ENCODE data around the gene RALA. TPM values are rescaled to one million over a fixed set of nuclear protein-coding genes. Genes with fewer than 3 reads are reported as not detected.

RALA gene
- total RNA-seq, 1 donor from 2014 or later, result 38.8 TPM

- no peak overlapping the region for H3K27ac Mint-ChIP-seq
These were observed 6.4 kb upstream of the RALA start for GRCh38 chr7:39617005-39617404.

GRCh38 chr7:39618868-39619267, 4.5 kb upstream of the RALA start:
- no peak for DNase-seq (ENCODE audit: low spot score)
- intact Hi-C loops (cut with micrococcal nuclease), result no loop called here
- Mint-ChIP-seq H3K4me3 (no peak overlapping the region), H3K9me3 (no peaks in the 10 kb centered on the region), H3K27me3 (ENCODE audit: insufficient read depth) (peaks cover 16% of the 10 kb centered on the region), H3K27ac (no peak overlapping the region), H3K36me3 (ENCODE audit: low read depth) (peaks cover 7% of the 10 kb centered on the region), H3K4me1 (ENCODE audit: low read depth) (peaks cover 11% of the 10 kb centered on the region)

More at GRCh38 chr7:39617005-39617404, 6.4 kb upstream of the RALA start:
- Mint-ChIP-seq H3K4me1 (ENCODE audit: low read depth) (peaks cover 4% of the 10 kb centered on the region), H3K36me3 (ENCODE audit: low read depth) (peaks cover 2% of the 10 kb centered on the region), H3K27me3 (ENCODE audit: insufficient read depth) (peaks cover 18% of the 10 kb centered on the region), H3K9me3 (no peaks in the 10 kb centered on the region), H3K4me3 (no peak overlapping the region)
- DNase-seq (ENCODE audit: low spot score), result no peak
- intact Hi-C loops (cut with micrococcal nuclease), result no loop called here

- Mint-ChIP-seq H3K36me3 (ENCODE audit: low read depth) (peaks cover 11% of the 10 kb centered on the region), H3K4me3 (no peak overlapping the region), H3K9me3 (no peaks in the 10 kb centered on the region), H3K27ac (no peak overlapping the region), H3K4me1 (ENCODE audit: low read depth) (peaks cover 25% of the 10 kb centered on the region), H3K27me3 (ENCODE audit: insufficient read depth) (peaks cover 16% of the 10 kb centered on the region)
- DNase-seq (ENCODE audit: low spot score), result no peak
- intact Hi-C loops (cut with micrococcal nuclease), result no loop called here
These were observed 2.9 kb upstream of the RALA start for GRCh38 chr7:39620486-39620885.

GRCh38 chr7:39621261-39621660, 2.1 kb upstream of the RALA start:
- Mint-ChIP-seq H3K27ac (no peak overlapping the region), H3K9me3 (no peaks in the 10 kb centered on the region), H3K4me1 (ENCODE audit: low read depth) (peaks cover 32% of the 10 kb centered on the region), H3K4me3 (no peak overlapping the region), H3K27me3 (ENCODE audit: insufficient read depth) (peaks cover 12% of the 10 kb centered on the region), H3K36me3 (ENCODE audit: low read depth) (peaks cover 13% of the 10 kb centered on the region)
- intact Hi-C loops (cut with micrococcal nuclease), result no loop called here
- no peak for DNase-seq (ENCODE audit: low spot score)

- Mint-ChIP-seq H3K4me1 (ENCODE audit: low read depth) (peaks cover 39% of the 10 kb centered on the region), H3K4me3 (peak overlapping the region; percentile 88), H3K36me3 (ENCODE audit: low read depth) (peaks cover 13% of the 10 kb centered on the region), H3K27ac (peak overlapping the region; percentile 85), H3K9me3 (no peaks in the 10 kb centered on the region), H3K27me3 (ENCODE audit: insufficient read depth) (peaks cover 9% of the 10 kb centered on the region)
- intact Hi-C loops (cut with micrococcal nuclease), result loop anchor here (2.0 kb wide), 1 partner anchor 13 kb away; no protein-coding TSS in a partner anchor
- DNase-seq (ENCODE audit: low spot score), result no peak
These were observed 1.5 kb upstream of the RALA start for GRCh38 chr7:39621784-39622411.

GRCh38 chr7:39622609-39623008, 763 bp upstream of the RALA start:
- H3K36me3 Mint-ChIP-seq (ENCODE audit: low read depth), result peaks cover 13% of the 10 kb centered on the region
- H3K9me3 Mint-ChIP-seq, result no peaks in the 10 kb centered on the region

DNA sequence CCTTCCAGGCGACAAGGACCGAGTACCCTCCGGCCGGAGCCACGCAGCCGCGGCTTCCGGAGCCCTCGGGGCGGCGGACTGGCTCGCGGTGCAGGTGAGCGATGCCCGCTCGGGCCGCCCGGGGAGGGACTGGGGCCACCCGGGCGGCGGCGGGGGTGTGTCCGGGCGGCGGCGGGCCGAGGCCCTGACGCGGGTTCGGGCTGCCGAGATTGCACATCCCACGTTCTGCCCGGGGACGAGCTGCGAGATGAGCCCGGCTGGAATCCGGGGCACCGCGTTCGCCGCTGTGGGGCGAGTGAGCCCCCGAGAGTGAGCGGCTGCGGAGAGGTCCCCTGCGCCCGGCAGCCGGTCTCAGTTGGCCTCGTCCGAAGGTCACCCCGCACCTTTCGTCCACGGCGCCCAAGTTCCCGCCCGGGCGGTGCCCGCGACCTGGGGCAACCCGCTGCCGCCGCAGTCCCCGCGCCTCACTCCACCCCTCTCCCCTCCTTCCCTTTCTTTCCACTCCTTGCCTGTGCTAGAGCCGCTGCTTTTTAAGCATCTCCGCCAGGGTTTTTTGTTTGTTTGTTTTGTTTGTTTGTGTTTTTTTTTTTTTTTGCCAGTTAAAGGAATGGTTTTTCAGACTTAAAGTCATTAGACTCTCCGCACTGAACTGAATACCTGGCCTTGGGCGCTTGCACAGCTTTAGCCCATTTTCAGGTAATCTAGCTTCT, 515 bp downstream of the RALA start:
- peak overlapping the region; percentile 97 for H3K27ac Mint-ChIP-seq
- H3K4me1 Mint-ChIP-seq (ENCODE audit: low read depth), result peaks cover 55% of the 10 kb centered on the region
- no peaks in the 10 kb centered on the region for H3K9me3 Mint-ChIP-seq
- intact Hi-C loops (cut with micrococcal nuclease), result loop anchor here (1.0 to 2.0 kb wide), 8 partner anchors 10 to 715 kb away; partner anchors contain the start of genes MPLKIP and VPS41
- H3K4me3 Mint-ChIP-seq, result peak overlapping the region; percentile 95
- DNase-seq (ENCODE audit: low spot score), result no peak
- H3K36me3 Mint-ChIP-seq (ENCODE audit: low read depth), result peaks cover 19% of the 10 kb centered on the region
- H3K27me3 Mint-ChIP-seq (ENCODE audit: insufficient read depth), result no peaks in the 10 kb centered on the region

More at GRCh38 chr7:39622609-39623008, 763 bp upstream of the RALA start:
- DNase-seq (ENCODE audit: low spot score), result no peak
- Mint-ChIP-seq H3K27me3 (ENCODE audit: insufficient read depth) (peaks cover 9% of the 10 kb centered on the region), H3K4me1 (ENCODE audit: low read depth) (peaks cover 46% of the 10 kb centered on the region), H3K4me3 (peak overlapping the region; percentile 88), H3K27ac (peak overlapping the region; percentile 85)
- intact Hi-C loops (cut with micrococcal nuclease), result loop anchor here (1.0 to 2.0 kb wide), 7 partner anchors 14 to 713 kb away; partner anchors contain the start of genes MPLKIP and VPS41

DNA sequence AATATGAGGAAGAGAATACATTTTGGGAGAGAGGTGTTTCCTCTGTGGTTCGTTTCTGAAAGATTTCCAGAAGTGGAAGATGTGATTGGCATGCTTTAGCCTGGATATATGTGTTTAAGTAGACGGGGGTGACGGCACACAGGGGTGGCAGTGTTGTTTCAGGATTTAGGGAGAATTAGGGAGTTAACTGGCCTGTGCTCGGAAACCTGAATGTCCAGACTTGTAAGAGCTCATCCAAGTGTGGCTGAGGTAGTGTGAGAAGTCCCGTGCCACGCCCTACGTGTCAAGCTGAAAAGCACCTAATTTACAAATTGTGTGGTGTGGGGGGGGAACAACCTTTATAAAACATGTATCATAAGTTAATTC, 1.1 kb downstream of the RALA start:
- Mint-ChIP-seq H3K9me3 (no peaks in the 10 kb centered on the region), H3K4me3 (peak overlapping the region; percentile 95), H3K36me3 (ENCODE audit: low read depth) (peaks cover 21% of the 10 kb centered on the region), H3K4me1 (ENCODE audit: low read depth) (peaks cover 55% of the 10 kb centered on the region), H3K27ac (peak overlapping the region; percentile 97), H3K27me3 (ENCODE audit: insufficient read depth) (no peaks in the 10 kb centered on the region)
- intact Hi-C loops (cut with micrococcal nuclease), result loop anchor here (1.0 kb wide), 1 partner anchor 10 kb away; no protein-coding TSS in a partner anchor
- no peak for DNase-seq (ENCODE audit: low spot score)

- H3K27me3 Mint-ChIP-seq (ENCODE audit: insufficient read depth), result no peaks in the 10 kb centered on the region
- no peak overlapping the region for H3K27ac Mint-ChIP-seq
- peaks cover 55% of the 10 kb centered on the region for H3K4me1 Mint-ChIP-seq (ENCODE audit: low read depth)
- DNase-seq (ENCODE audit: low spot score), result no peak
- intact Hi-C loops (cut with micrococcal nuclease), result loop anchor here (1.0 kb wide), 1 partner anchor 9 kb away; no protein-coding TSS in a partner anchor
- peaks cover 23% of the 10 kb centered on the region for H3K36me3 Mint-ChIP-seq (ENCODE audit: low read depth)
- H3K4me3 Mint-ChIP-seq, result peak overlapping the region; percentile 95
- no peaks in the 10 kb centered on the region for H3K9me3 Mint-ChIP-seq
These were observed 1.7 kb downstream of the RALA start for GRCh38 chr7:39624935-39625694.

GRCh38 chr7:39631736-39632308, 8.4 kb downstream of the RALA start:
- H3K36me3 Mint-ChIP-seq (ENCODE audit: low read depth), result peaks cover 48% of the 10 kb centered on the region
- peaks cover 3% of the 10 kb centered on the region for H3K9me3 Mint-ChIP-seq
- peaks cover 66% of the 10 kb centered on the region for H3K4me1 Mint-ChIP-seq (ENCODE audit: low read depth)
- H3K4me3 Mint-ChIP-seq, result no peak overlapping the region
- no peak overlapping the region for H3K27ac Mint-ChIP-seq
- DNase-seq (ENCODE audit: low spot score), result no peak
- intact Hi-C loops (cut with micrococcal nuclease), result loop anchor here (10.0 kb wide), 1 partner anchor 53 kb away; no protein-coding TSS in a partner anchor
- H3K27me3 Mint-ChIP-seq (ENCODE audit: insufficient read depth), result no peaks in the 10 kb centered on the region

DNA sequence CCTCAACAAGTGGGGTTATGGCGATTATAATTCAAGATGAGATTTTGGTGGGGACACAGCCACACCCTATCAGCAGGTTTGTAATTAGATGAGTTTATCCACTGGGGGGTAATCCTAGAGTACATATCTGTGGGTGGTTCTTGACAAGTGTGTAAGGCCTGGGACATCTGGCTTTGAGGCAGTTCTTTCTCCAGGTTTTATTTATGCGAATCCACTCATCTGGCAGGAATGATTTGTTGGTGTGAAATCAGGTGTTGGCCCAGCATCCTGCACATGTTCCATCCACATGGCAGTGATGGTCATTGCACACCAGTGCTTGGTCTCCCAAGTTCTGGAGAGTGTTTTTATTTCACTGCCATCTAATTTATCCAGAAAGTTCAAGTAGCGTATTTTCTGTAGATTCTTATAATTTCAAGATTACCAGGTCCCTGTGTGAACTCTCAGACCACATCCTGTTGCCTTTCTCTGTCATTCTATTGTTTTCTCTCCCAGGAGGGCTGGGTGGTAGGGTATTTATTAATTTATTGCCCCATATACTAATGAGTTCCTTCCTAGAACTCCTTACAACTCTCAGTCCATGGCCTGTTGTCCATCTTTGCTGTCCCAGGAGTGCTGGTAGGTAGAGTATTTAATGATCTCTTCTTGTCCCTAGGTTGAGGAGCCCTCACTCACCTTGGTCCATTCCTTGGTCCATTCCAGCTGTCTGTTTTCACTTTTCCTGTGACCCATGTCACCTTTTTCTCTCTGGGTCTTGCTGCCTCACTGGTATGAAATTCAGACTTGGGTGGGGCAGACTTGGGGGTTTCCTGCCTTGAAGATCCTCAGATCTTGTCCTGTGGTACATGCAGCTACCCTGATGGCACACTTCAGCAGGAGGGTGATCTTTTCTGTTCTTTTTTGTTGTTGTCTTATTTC, 10.4 kb downstream of the RALA start:
- intact Hi-C loops (cut with micrococcal nuclease), result loop anchor here (1.0 to 10.0 kb wide), 2 partner anchors 10 to 51 kb away; no protein-coding TSS in a partner anchor
- DNase-seq (ENCODE audit: low spot score), result no peak
- peaks cover 64% of the 10 kb centered on the region for H3K4me1 Mint-ChIP-seq (ENCODE audit: low read depth)

More for the DNA sequence above, 10.4 kb downstream of the RALA start:
- H3K4me3 Mint-ChIP-seq, result peak overlapping the region; percentile 23
- peaks cover 3% of the 10 kb centered on the region for H3K9me3 Mint-ChIP-seq
- peaks cover 51% of the 10 kb centered on the region for H3K36me3 Mint-ChIP-seq (ENCODE audit: low read depth)
- H3K27ac Mint-ChIP-seq, result peak overlapping the region; percentile 49
- no peaks in the 10 kb centered on the region for H3K27me3 Mint-ChIP-seq (ENCODE audit: insufficient read depth)
